Endothelial cell of umbilical vein (primary cell): ENCODE results near the gene SUGP1. TPM values are rescaled to one million over a fixed set of nuclear protein-coding genes. Genes with fewer than 3 reads are reported as not detected.
"Not testable (repeated sequence)": the region's sequence is repeated elsewhere in the genome, so short reads cannot be mapped to it uniquely, and the experiment has no call there.

ENCODE experiments used
- BruUV-seq: library from RNA; stranded (reverse); fragments of 400-500 nt; replicated peaks from 2 replicates; lab custom pipeline; 2021; lab: Mats Ljungman, UMichigan
- CTCF ChIA-PET: fragments of 300-600, 350-600 bp; sonication (Branson Sonifier 250); formaldehyde crosslinking; loops from one replicate; lab custom pipeline; 2021; ENCODE audit warnings: antibody characterized with exemption, inconsistent platforms; lab: Charles Lee
- POLR2A ChIA-PET: fragments of 300-600, 350-600 bp; sonication (Branson Sonifier 250); formaldehyde crosslinking; loops from one replicate; lab custom pipeline; 2021; ENCODE audit warnings: antibody characterized with exemption, inconsistent platforms; lab: Charles Lee
- DNase-seq: peaks from one replicate; pipeline ENCODE4 v3.0.0-alpha.2; 2011; ENCODE audit warnings: low read depth, low spot score
- FAIRE-seq: peaks from 2 replicates; lab custom pipeline; 2011; peaks lifted over from hg19 to GRCh38; lab: Jason Lieb, UNC
- H2AFZ ChIP-seq: 2 replicates; pipeline ENCODE4 v1.6.0; 2012; ENCODE audit warnings: low read depth, low read length, control low read depth, inconsistent platforms
- H3K27ac ChIP-seq: 2 replicates; pipeline ENCODE4 v1.5.1; 2011; ENCODE audit warnings: low read depth, mild to moderate bottlenecking, control low read depth, low read length, moderate library complexity; ENCODE audit not compliant: insufficient read depth
- H3K27me3 ChIP-seq, 2 experiments: 2 replicates each; pipeline versions ENCODE4 v1.6.0 to v1.6.1; 2011; ENCODE audit warnings: low read length in 2 of 2, mixed read lengths in 1 of 2; ENCODE audit not compliant: control insufficient read depth in 2 of 2, insufficient read depth in 2 of 2
- H3K36me3 ChIP-seq, 2 experiments: 2 replicates in 1 of 2; 3 replicates in 1 of 2; pipeline ENCODE4 v1.5.1; 2011; ENCODE audit warnings: low read length in 2 of 2, mild to moderate bottlenecking in 1 of 2, moderate library complexity in 1 of 2; ENCODE audit not compliant: control insufficient read depth in 2 of 2, insufficient read depth in 2 of 2; ENCODE audit errors: extremely low read depth in 1 of 2
- H3K4me1 ChIP-seq: 3 replicates; pipeline ENCODE4 v1.5.1; 2011; ENCODE audit warnings: mild to moderate bottlenecking, low read length; ENCODE audit not compliant: control insufficient read depth, insufficient read depth; ENCODE audit errors: extremely low read depth
- H3K4me2 ChIP-seq: 2 replicates; pipeline ENCODE4 v1.6.1; 2011; ENCODE audit warnings: low read length, control low read depth, mixed read lengths; ENCODE audit not compliant: insufficient read depth
- H3K4me3 ChIP-seq, 3 experiments: fragments of 200-600 bp in 1 of 3; sonication (generic), shearing (Covaris generic) in 1 of 3; replicated peaks in 1 of 3; 2 replicates each; pipeline ENCODE4 v1.5.1; 2011 to 2016; ENCODE audit warnings: control low read depth in 3 of 3, low read length in 3 of 3, mild to moderate bottlenecking in 2 of 3, inconsistent platforms in 1 of 3, low read depth in 1 of 3, moderate library complexity in 1 of 3; ENCODE audit not compliant: insufficient read depth in 1 of 3
- H3K79me2 ChIP-seq: 2 replicates; pipeline ENCODE4 v1.6.0; 2012; ENCODE audit warnings: low read length, inconsistent platforms; ENCODE audit not compliant: control insufficient read depth, insufficient read depth
- H3K9ac ChIP-seq: replicated peaks from 2 replicates; pipeline ENCODE3; 2011; ENCODE audit warnings: low read length, control low read depth; ENCODE audit not compliant: insufficient read depth; ENCODE audit errors: extremely low read depth
- H3K9me1 ChIP-seq: replicated peaks from 3 replicates; pipeline ENCODE4 v1.6.0; 2011; ENCODE audit warnings: mild to moderate bottlenecking, low read length; ENCODE audit not compliant: control insufficient read depth, insufficient read depth; ENCODE audit errors: extremely low read depth
- H3K9me3 ChIP-seq: replicated peaks from 2 replicates; pipeline ENCODE4 v1.5.1; 2012; ENCODE audit warnings: low read length, inconsistent platforms; ENCODE audit not compliant: control insufficient read depth, insufficient read depth
- H4K20me1 ChIP-seq: replicated peaks from 2 replicates; pipeline ENCODE3; 2011; ENCODE audit warnings: mild to moderate bottlenecking, low read length; ENCODE audit not compliant: control insufficient read depth, insufficient read depth; ENCODE audit errors: extremely low read depth
- EZH2 ChIP-seq: IDR thresholded peaks from 2 replicates; pipeline ENCODE4 v1.6.1; 2012; ENCODE audit warnings: borderline replicate concordance, low read depth, mild to moderate bottlenecking, moderate library complexity, low read length, inconsistent platforms; ENCODE audit not compliant: severe bottlenecking
- FOS ChIP-seq: IDR thresholded peaks from 2 replicates; pipeline ENCODE4 v1.6.1; 2011; ENCODE audit warnings: mild to moderate bottlenecking, low read length, moderate library complexity, borderline replicate concordance; ENCODE audit not compliant: insufficient read depth
- GATA2 ChIP-seq: IDR thresholded peaks from 2 replicates; pipeline ENCODE4 v1.7.0; 2011; ENCODE audit warnings: low read depth, mild to moderate bottlenecking, moderate library complexity, mixed read lengths, low read length; ENCODE audit not compliant: insufficient read length, insufficient read depth
- JUN ChIP-seq: IDR thresholded peaks from 2 replicates; pipeline ENCODE4 v1.6.1; 2011; ENCODE audit warnings: borderline replicate concordance, low read depth; ENCODE audit not compliant: insufficient read length, insufficient read depth
- MYC ChIP-seq: IDR thresholded peaks from one replicate; pipeline ENCODE4 v1.6.1; 2011; ENCODE audit warnings: mild to moderate bottlenecking, low read depth, low read length
- POLR2A ChIP-seq: IDR thresholded peaks from 2 replicates; pipeline ENCODE4 v1.6.1; 2012; ENCODE audit warnings: low read depth, mild to moderate bottlenecking, control low read depth, low read length
- POLR2AphosphoS5 ChIP-seq: IDR thresholded peaks from 2 replicates; pipeline ENCODE4 v1.6.1; 2012; ENCODE audit warnings: low read depth, mild to moderate bottlenecking, control low read depth, low read length, moderate library complexity; ENCODE audit not compliant: insufficient read depth
- dilution Hi-C: fragments of 300-500 bp; cut with MboI; formaldehyde crosslinking; loops from one replicate; pipeline ENCODE4 v1.15.0; 2019; ENCODE audit warnings: low sequenced_read_pairs; ENCODE audit not compliant: extremely low pct_ligation_motif_present
- intact Hi-C: fragments of 100-400 bp; cut with micrococcal nuclease; formaldehyde crosslinking; loops from one replicate; pipeline ENCODE4 v1.10.0; 2022
- polyA plus RNA-seq, 4 experiments: library from polyadenylated mRNA; depleted of rRNA in 3 of 4; stranded (reverse) in 3 of 4; unstranded in 1 of 4; fragments of >200 nt; gene quantifications; 2 replicates each; pipeline versions ENCODE4 v1.2.1 to v1.2.3, GENCODE V29; 2011 to 2012; ENCODE audit warnings: missing spikeins in 1 of 4
- total RNA-seq: library from RNA; stranded (reverse); gene quantifications from 2 replicates; pipeline ENCODE4 v1.2.3, GENCODE V29; 2021
- TF ChIP-seq, protein P1 (sequence below), 2 donors: IDR thresholded peaks; 1 replicate in 1 of 2; 2 replicates in 1 of 2; pipeline ENCODE4 v1.5.1; 2011; ENCODE audit warnings: low read length in 2 of 2, mild to moderate bottlenecking in 2 of 2, moderate library complexity in 2 of 2, control low read depth in 1 of 2, inconsistent platforms in 1 of 2, low read depth in 1 of 2; ENCODE audit not compliant: insufficient read depth in 1 of 2; ENCODE audit errors: extremely low read depth in 1 of 2
- TF ChIP-seq, protein P2 (sequence below): IDR thresholded peaks from 2 replicates; pipeline ENCODE4 v1.6.1; 2011; ENCODE audit not compliant: insufficient read depth, insufficient read length

SUGP1 gene
- total and polyA plus RNA-seq, 2 donors (not counting 3 experiments of a cell fraction or from before 2014, with no cell fraction given), result 41.0 to 64.7 TPM

DNA sequence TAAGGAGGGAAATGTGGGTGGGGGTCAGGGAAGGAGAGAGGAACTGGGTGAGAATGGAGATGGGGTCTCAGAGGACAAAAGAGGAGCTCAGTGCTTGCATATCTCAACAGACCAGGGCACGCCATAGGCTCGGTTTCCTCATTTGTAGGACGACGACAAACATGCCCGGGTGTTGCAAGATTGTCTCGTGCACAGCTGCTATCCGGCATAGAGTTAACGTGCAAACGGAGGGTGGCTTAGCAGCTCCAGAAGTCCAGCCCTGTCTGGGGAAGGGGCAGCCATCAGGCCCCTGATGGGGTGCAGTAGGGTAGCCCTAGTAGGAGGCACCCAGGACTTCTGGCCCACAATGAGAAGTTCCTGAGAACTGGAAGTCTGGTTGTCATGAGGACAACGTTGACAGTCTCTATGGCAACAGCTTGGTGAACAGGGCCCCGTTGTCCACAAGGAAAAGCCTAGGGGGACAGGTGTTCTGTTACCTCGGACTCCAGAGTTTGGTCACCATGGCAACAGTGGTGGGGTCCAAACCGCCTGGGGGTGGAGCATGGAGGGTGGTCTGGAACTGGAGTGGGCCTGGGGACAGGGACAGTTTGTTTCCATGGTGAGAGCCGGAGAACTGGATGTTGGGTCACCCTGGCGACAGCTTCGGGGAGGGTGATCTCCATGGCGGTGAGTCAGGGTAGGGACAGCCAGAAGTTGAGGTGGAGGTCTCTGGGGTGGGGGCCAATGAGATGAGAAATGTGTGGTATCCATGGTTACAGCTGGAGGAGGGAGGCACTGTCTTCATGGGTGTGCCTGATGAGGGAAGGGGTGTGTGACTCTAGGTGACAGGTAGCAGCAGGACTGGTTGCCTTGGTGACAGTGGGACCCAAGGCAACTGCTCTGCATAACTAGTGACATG, 64.0 kb downstream of the SUGP1 start:
- dilution Hi-C loops (no loop called here), intact Hi-C loops (no loop called here)
- Histone ChIP-seq H3K79me2 (no peaks in the 10 kb centered on the region), H3K36me3 (no peaks in the 10 kb centered on the region), H3K4me1 (no peaks in the 10 kb centered on the region), H2AFZ (no peak overlapping the region), H3K9ac (no peak overlapping the region), H3K27ac (no peak overlapping the region), H4K20me1 (no peaks in the 10 kb centered on the region), H3K27me3 (peaks cover 11 to 15% of the 10 kb centered on the region in 2 experiments), H3K9me1 (no peaks in the 10 kb centered on the region), H3K4me2 (no peak overlapping the region), H3K4me3 (no peak overlapping the region), H3K9me3 (no peaks in the 10 kb centered on the region)
- DNase-seq (no peak), FAIRE-seq (no peak)
- TF ChIP-seq, protein P1, sequence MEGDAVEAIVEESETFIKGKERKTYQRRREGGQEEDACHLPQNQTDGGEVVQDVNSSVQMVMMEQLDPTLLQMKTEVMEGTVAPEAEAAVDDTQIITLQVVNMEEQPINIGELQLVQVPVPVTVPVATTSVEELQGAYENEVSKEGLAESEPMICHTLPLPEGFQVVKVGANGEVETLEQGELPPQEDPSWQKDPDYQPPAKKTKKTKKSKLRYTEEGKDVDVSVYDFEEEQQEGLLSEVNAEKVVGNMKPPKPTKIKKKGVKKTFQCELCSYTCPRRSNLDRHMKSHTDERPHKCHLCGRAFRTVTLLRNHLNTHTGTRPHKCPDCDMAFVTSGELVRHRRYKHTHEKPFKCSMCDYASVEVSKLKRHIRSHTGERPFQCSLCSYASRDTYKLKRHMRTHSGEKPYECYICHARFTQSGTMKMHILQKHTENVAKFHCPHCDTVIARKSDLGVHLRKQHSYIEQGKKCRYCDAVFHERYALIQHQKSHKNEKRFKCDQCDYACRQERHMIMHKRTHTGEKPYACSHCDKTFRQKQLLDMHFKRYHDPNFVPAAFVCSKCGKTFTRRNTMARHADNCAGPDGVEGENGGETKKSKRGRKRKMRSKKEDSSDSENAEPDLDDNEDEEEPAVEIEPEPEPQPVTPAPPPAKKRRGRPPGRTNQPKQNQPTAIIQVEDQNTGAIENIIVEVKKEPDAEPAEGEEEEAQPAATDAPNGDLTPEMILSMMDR (IDR thresholded peaks at IDR 0.05; ENCODE audit: extremely low read depth in 1 of 2, insufficient read depth in 1 of 2, low read depth in 1 of 2, low read length in 2 of 2), result no peak
- TF ChIP-seq GATA2 (no peak), MYC (no peak), JUN (no peak), EZH2 (no peak), FOS (no peak), POLR2A (no peak), POLR2AphosphoS5 (no peak)
- TF ChIP-seq, protein P2, sequence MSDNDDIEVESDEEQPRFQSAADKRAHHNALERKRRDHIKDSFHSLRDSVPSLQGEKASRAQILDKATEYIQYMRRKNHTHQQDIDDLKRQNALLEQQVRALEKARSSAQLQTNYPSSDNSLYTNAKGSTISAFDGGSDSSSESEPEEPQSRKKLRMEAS, result no peak
- BruUV-seq, result no TSS peak
- ChIA-PET POLR2A (no interaction called here), CTCF (no interaction called here)

DNA sequence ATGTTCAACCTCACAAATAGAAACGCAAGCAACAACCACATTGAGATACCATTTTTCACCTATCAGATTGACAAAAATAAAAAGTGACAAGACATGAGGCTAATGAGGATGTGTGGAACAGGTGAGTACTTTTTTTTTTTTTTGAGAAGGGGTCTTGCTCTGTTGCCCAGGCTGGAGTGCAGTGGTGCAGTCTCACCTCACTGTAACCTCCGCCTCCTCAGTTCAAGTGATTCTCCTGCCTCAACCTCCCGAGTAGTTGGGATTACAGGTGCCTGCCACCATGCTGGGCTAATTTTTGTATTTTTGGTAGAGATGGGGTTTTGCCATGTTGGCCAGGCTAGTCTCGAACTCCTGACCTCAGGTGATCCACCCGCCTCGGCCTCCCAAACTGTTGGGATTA, 66.9 kb downstream of the SUGP1 start:
- BruUV-seq, intact Hi-C loops, H3K79me2 ChIP-seq, H3K9me3 ChIP-seq, H2AFZ ChIP-seq, CTCF ChIA-PET, H3K36me3 ChIP-seq, H3K9me1 ChIP-seq, H4K20me1 ChIP-seq, H3K4me3 ChIP-seq, H3K27me3 ChIP-seq, H3K4me1 ChIP-seq, H3K27ac ChIP-seq, dilution Hi-C loops, DNase-seq, FAIRE-seq, H3K4me2 ChIP-seq, H3K9ac ChIP-seq: not testable (repeated sequence)
- POLR2A ChIA-PET, result interaction anchor here (0.6 kb wide), 1 partner anchor 78 kb away, joined by 4 read pairs; no protein-coding TSS in a partner anchor
